ENCODE results near the gene KRTAP10-10.
"Not testable (repeated sequence)": the region's sequence is repeated elsewhere in the genome, so short reads cannot be mapped to it uniquely, and the experiment has no call there.

Gene KRTAP10-10

GRCh38 chr21:44603109-44603875 lies 33.9 kb upstream of the KRTAP10-10 start:
- no peak for DNase-seq

- DNase-seq = no peak
These were observed 33.2 kb upstream of the KRTAP10-10 start for GRCh38 chr21:44603911-44604310.

GRCh38 chr21:44606495-44606894 lies 30.7 kb upstream of the KRTAP10-10 start:
- DNase-seq = no peak

- DNase-seq = no peak
These were observed 28.0 kb upstream of the KRTAP10-10 start for GRCh38 chr21:44609193-44609592.

- DNase-seq = not testable (repeated sequence)
These were observed 26.9 kb upstream of the KRTAP10-10 start for GRCh38 chr21:44610157-44610843.

GRCh38 chr21:44611551-44611950 lies 25.6 kb upstream of the KRTAP10-10 start:
- DNase-seq = no peak

GRCh38 chr21:44612029-44612486 lies 25.1 kb upstream of the KRTAP10-10 start, which contains the start of gene KRTAP10-8:
Gene KRTAP10-8, plus strand, starts transcription at chr21:44612079. Its CDS starts 22 bp downstream, at chr21:44612101.
- no peak for DNase-seq

GRCh38 chr21:44612669-44613229 lies 24.4 kb upstream of the KRTAP10-10 start:
- DNase-seq = no peak

GRCh38 chr21:44613386-44614155 lies 23.6 kb upstream of the KRTAP10-10 start:
- DNase-seq = no peak

GRCh38 chr21:44614161-44614631 lies 23.0 kb upstream of the KRTAP10-10 start:
- DNase-seq = no peak

GRCh38 chr21:44614961-44615391 lies 22.2 kb upstream of the KRTAP10-10 start:
- no peak for DNase-seq

GRCh38 chr21:44615466-44615865 lies 21.7 kb upstream of the KRTAP10-10 start:
- DNase-seq = no peak

- DNase-seq = no peak
These were observed 21.1 kb upstream of the KRTAP10-10 start for GRCh38 chr21:44615911-44616590.

GRCh38 chr21:44616591-44616926 lies 20.6 kb upstream of the KRTAP10-10 start:
- no peak for DNase-seq

- DNase-seq = no peak
These were observed 20.1 kb upstream of the KRTAP10-10 start for GRCh38 chr21:44617071-44617501.

- no peak for DNase-seq
These were observed 18.7 kb upstream of the KRTAP10-10 start for GRCh38 chr21:44618504-44618903.

- no peak for DNase-seq
These were observed 18.2 kb upstream of the KRTAP10-10 start for GRCh38 chr21:44618909-44619308.

- no peak for DNase-seq
These were observed 17.3 kb upstream of the KRTAP10-10 start for GRCh38 chr21:44619886-44620285.

- no peak for DNase-seq
These were observed 13.6 kb upstream of the KRTAP10-10 start for GRCh38 chr21:44623575-44623974.

- no peak for DNase-seq
These were observed 11.4 kb upstream of the KRTAP10-10 start for GRCh38 chr21:44625756-44626155.

GRCh38 chr21:44626262-44626661 lies 10.9 kb upstream of the KRTAP10-10 start:
- DNase-seq = no peak

GRCh38 chr21:44626673-44627143 lies 10.4 kb upstream of the KRTAP10-10 start, which contains the start of gene KRTAP10-9:
Gene KRTAP10-9, plus strand, starts transcription at chr21:44627093. Its CDS starts 79 bp downstream, at chr21:44627172.
- no peak for DNase-seq

All from Kasumi-1 (cell line).